ENCODE measurements around the gene CAPN11.

CAPN11 gene

DNA sequence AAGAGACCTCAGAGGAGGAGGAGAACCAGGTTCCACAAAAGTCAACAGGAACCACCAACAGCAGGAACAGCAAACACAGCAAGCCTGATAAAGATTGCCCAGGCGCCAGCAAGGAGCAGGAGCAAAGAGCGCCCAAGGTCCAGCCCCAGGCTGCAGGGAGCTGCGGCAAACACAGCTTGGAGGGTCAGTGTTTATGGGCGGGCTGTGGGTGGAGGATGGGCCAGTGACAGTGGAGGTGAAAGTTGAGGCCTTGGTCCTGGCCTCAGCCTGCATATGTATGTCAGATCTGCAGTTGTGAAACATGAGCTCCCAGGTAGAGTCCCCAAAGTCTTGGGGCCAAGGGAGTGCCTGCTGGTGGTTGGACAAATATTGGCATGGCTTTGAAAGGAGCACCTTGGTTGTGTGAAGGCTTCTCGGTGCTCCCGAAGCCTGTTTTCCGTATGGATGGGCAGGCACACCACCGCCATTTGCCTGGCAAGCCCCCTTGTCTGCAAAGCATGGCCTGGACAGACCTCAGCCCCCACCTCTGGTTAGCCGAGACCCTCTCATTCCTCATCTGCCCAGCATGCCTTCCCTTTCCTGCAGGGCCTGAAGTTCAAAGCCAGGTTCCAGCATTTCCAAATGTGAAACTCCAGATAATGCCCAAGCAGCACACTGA, 2.0 kb upstream of the CAPN11 start:
- no peak for DNase-seq (ENCODE audit: low read depth in 2 of 2)

DNA sequence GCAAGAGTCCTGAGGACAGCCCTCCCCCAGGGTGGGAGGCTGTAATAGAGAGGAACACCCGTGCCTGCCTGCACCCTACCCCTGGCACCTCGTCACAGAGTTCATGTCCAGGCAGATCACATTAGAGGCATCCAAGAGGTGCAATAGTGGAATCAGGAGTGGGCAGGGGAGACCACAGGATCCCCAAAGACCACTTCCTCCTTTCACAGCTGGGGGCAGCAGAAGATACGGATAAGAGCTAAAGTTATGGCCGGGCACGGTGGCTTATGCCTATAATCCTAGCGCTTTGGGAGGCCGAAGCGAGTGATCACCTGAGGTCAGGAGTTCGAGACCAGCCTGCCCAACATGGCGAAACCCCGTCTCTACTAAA, 1.5 kb upstream of the CAPN11 start:
- DNase-seq (ENCODE audit: low read depth in 2 of 2): no peak

GRCh38 chr6:44161997-44162338, 3.3 kb downstream of the CAPN11 start:
- no peak for DNase-seq (ENCODE audit: low read depth in 2 of 2)

- DNase-seq (ENCODE audit: low read depth in 2 of 2): no peak
These were observed 4.4 kb downstream of the CAPN11 start for GRCh38 chr6:44162876-44163625.

DNA sequence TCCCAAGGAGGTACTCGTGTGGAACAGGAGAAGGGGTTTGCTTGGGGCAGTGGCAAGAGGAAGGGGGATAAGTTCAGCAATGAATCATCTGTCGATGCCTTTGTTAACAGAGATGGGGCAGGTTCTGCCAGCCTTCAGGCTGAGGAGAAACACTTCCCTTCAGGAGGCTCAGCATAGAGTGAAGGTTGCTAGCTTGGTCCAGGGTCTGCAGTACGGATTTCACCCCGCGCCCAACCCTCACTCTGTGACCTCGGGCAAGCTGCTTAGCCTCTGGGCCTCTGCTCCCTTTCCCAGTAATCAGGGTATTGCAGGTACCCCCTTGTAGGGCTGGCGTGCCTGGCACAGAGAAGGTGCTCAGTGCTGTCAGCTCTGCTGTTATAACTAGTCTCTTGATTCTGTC, 7.5 kb downstream of the CAPN11 start:
- DNase-seq (ENCODE audit: low read depth in 2 of 2): no peak

GRCh38 chr6:44166591-44167184, 8.1 kb downstream of the CAPN11 start:
- DNase-seq (ENCODE audit: low read depth in 2 of 2): no peak

DNA sequence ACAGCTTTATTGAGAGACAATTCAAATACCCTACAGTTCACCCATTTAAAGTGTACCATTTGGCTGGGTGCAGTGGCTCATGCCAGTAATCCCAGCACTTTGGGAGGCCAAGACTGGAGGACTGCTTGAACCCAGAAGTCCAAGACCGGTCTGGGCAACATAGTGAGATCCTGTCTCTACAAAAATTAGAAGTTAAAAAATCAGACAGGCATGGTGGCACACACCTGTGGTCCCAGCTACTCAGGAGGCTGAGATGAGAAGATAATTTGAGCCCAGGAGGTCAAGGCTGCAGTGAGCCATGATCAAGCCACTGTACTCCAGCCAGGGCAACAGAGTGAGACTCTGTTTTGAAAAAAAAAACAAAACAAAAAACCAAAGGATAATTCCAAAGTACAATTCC, 8.9 kb downstream of the CAPN11 start:
- DNase-seq (ENCODE audit: low read depth in 2 of 2): no peak

GRCh38 chr6:44169154-44169553, 10.5 kb downstream of the CAPN11 start:
- no peak for DNase-seq (ENCODE audit: low read depth in 2 of 2)

DNA sequence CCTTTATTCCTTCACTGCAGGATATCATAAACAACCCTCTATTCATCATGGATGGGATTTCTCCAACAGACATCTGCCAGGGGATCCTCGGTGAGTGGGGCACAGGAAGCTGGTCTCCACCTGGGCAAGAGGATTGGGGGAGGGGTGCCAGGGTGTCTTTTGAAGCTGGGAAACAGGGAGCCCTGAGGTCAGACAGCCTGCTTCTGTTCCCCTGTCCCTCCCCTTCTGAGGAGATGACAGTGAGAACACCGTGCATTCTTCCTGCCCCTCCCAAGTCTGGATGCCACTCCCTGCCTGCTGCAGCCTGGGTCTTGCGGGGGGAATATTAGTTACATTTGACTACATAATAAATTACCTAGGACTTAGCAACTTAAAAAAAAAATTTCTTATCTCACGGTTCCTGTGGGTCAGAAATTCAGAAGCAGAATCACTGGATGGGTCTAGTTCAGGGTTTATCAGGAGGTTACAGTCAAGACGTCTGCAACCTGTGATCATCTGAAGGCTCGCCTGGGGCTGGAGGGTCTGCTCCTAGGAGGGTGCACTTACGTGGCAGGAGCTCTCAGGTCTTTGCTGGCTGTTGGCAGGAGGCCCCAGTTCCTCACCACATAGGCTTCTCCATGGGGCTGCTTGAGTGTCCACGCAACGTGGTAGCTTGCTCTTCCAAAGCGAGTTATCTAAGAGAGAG, 11.4 kb downstream of the CAPN11 start:
- no peak for DNase-seq (ENCODE audit: low read depth in 2 of 2)

GRCh38 chr6:44171899-44172546, 13.4 kb downstream of the CAPN11 start:
- DNase-seq (ENCODE audit: low read depth in 2 of 2): no peak

DNA sequence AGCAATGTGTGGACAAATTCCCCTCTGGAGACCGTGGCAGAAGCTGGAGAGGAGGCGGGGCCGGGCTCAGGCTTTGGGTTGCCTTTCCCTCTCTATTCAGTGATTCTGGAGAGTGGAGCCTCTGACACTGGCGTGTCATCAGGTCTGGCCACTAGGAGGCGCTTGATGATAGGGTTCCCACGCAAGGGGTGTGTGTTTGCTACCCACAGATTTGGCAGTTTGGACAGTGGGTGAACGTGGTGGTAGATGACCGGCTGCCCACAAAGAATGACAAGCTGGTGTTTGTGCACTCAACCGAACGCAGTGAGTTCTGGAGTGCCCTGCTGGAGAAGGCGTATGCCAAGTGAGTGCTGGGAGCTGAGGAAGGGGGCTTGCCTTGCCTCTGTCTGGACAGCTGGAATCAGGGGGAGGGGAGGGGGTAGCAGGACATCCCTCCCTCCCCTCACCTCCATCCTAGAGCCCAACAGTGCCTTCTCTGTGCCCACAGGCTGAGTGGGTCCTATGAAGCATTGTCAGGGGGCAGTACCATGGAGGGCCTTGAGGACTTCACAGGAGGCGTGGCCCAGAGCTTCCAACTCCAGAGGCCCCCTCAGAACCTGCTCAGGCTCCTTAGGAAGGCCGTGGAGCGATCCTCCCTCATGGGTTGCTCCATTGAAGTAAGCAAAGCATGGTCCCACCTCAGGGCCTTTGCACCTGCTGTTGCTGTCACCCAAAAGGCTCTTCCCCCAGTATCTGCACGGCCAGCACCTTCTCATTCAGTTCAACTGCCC, 14.3 kb downstream of the CAPN11 start:
- peak; percentile 40 to 62 for DNase-seq (ENCODE audit: low read depth in 2 of 2)

GRCh38 chr6:44176130-44176761, 17.6 kb downstream of the CAPN11 start:
- no peak for DNase-seq (ENCODE audit: low read depth in 2 of 2)

DNA sequence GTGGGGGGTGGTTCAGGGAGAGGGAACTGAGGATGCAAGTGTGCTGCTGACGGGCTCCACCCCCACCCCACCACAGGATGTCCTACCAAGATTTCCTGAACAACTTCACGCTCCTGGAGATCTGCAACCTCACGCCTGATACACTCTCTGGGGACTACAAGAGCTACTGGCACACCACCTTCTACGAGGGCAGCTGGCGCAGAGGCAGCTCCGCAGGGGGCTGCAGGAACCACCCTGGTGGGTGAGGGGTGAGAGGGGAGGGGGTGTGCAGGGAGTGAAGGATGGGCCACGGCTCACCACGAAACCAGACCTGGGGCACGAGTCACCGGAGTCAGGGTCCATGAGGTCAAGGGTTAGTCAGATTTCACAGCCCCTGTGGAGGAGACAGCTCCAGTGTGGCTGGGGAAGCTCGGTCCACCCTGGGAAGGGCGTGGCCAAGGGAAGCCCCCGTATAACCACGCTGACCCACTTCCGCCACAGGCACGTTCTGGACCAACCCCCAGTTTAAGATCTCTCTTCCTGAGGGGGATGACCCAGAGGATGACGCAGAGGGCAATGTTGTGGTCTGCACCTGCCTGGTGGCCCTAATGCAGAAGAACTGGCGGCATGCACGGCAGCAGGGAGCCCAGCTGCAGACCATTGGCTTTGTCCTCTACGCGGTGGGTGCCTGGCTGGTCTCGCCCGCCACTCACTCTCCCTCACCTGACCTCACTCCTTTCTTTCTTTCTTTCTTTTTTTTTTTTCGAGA, 18.3 kb downstream of the CAPN11 start:
- DNase-seq (ENCODE audit: low read depth in 2 of 2): no peak

DNA sequence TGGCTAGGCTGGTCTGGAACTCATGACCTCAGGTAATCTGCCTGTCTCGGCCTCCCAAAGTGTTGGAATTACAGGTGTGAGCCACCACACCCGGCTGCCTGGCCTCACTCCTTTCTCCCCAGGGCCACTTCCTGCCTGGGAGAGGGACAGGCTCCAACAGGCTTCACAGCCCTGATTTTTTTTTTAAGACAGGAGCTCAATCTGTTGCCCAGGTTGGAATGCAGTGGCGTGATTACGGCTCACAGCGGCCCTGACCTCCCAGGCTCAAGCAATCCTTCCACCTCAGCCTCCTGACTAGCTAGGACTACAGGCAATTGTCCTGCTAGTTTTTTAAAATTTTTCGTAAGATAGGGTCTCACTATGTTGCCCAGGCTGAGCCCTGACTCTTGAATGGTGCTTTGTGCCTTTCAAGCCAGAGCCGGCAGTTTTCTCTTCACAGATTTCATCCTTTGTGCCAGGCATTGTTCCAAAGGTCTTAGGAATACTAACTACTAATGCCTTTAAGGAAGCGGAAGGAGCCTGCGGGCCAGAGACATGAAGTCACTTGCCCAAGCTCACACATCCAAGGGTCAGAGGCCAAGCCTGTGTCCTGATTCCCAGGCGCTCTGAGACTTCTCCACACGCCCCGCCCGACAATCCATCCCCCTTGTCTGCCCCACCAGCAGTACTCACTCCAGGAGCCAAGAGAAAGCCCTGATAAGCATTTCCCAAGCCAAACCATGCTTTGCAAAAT, 19.2 kb downstream of the CAPN11 start:
- no peak for DNase-seq (ENCODE audit: low read depth in 2 of 2)

DNA sequence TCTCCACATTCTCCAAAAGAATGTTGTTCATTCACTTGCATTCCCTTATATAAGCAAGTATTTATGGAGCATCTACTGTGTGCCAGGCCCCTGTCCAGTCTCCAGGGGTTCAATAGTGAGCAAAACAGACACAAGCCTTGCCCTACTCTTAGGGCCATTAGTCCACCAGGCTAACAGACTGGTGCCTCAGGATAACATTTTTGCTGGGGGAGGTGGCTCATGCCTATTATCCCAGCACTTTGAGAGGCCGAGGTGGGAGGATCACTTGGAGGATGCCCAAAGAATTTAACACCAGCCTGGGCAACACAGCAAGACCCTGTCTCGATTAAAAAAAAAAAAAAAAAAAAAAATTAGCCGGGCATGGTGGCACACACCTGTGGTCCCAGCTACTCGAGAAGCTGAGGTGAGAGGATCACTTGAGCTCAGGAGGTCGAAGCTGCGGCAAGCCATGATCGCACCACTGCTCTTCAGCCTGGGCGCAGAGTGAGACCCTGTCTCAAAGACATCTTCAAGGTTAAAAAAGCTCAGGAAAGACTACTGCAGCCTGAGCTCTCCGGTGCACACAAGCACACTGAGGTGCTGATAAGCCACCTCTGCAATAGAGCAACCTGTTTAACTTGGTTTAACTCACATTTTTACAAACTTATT, 19.9 kb downstream of the CAPN11 start:
- no peak for DNase-seq (ENCODE audit: low read depth in 2 of 2)

DNA sequence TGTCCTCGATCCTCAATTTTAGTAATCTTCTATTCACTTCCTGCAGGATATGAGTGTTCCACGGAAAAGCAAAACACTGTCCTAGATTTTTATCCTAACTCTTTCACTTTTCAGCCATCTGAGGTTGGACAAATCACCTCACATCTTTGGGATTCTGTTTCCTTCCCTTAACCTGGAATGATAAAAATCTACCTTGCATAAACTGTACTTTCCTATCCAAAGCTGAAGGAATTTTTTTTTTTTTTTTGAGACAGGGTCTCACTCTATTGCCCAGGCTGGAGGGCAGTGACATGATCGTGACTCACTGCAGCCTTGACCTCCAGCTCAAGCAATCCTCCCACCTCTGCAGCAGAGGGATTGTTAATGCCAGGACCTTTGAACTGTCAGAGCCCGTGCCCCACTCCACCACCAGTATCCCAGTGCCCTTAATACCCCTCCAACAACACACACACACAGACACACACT, 20.5 kb downstream of the CAPN11 start:
- no peak for DNase-seq (ENCODE audit: low read depth in 2 of 2)

DNA sequence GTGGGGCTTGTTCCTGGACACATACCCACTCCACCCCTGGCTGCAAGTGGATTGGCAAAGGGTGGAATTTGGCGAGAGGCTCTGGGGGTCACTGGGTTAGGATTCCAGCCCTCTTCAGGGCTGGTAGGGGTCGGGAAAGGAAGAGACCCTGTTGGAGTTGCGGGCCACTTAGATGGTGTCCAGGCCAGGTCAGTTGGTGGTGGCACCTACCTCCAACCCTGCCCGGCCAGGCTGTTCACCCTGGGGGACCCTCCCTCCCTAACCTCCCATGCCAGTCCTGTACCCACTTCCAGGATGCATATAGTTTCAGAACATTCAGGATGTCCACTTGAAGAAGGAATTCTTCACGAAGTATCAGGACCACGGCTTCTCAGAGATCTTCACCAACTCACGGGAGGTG, 21.0 kb downstream of the CAPN11 start:
- DNase-seq (ENCODE audit: low read depth in 2 of 2): no peak

DNA sequence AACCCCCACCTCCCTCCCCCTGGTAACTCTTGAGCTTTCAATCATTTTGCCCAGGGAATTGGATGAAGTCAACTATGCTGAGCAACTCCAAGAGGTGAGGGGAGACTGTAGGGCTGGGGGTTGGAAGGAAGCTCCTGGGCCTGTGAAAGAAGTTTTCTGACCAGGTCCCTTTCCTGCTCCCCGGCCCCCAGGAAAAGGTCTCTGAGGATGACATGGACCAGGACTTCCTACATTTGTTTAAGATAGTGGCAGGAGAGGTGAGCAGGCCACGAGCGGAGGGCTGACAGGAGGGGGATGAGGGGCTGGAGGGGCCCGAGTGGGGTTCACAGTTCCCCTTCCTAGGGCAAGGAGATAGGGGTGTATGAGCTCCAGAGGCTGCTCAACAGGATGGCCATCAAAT, 21.8 kb downstream of the CAPN11 start:
- DNase-seq (ENCODE audit: low read depth in 2 of 2): no peak

DNA sequence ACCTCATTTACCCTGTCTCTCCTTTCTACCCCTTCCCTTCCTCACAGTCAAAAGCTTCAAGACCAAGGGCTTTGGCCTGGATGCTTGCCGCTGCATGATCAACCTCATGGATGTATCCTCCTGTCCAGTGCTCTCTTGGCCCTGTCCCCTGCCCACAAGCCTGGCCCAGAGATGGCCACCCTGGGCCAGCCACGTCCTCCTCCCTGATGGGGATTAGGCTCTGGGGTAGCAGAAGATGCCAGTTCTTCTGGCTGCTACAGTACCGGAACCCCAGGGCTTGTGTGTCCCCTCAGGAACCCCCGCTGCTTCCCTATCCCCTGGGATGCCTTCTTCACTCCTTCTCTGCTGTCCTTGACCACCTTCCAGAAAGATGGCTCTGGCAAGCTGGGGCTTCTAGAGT, 22.3 kb downstream of the CAPN11 start:
- DNase-seq (ENCODE audit: low read depth in 2 of 2): no peak

Data from stimulated activated CD8-positive, alpha-beta memory T cell treated with anti-CD3 and anti-CD28 coated beads, Interleukin-15, amount 100 ng/mL, for 4 hours (primary cell).